Stomach (tissue), 4 donors: ENCODE data around the gene AGBL4.

Experiments
- CTCF ChIP-seq, 7 experiments: fragments of 450-650 bp in 4 of 7; fragments of 200-600 bp in 3 of 7; sonication (generic) in 3 of 7; IDR thresholded peaks; one replicate each; pipeline ENCODE4 v1.5.1; 2016 to 2019; ENCODE audit warnings: antibody characterized with exemption in 7 of 7, control low read depth in 2 of 7, mild to moderate bottlenecking in 1 of 7
- EP300 ChIP-seq: sonication (generic); formaldehyde crosslinking; IDR thresholded peaks from one replicate; pipeline ENCODE4 v1.6.1; 2017; ENCODE audit warnings: antibody characterized with exemption
- POLR2A ChIP-seq, 4 donors: fragments of 450-650 bp; IDR thresholded peaks; one replicate each; pipeline ENCODE4 v1.6.1; 2016; ENCODE audit warnings: antibody characterized with exemption in 4 of 4, control low read depth in 2 of 4, mild to moderate bottlenecking in 1 of 4, moderate library complexity in 1 of 4
- POLR2AphosphoS5 ChIP-seq, 3 donors: sonication (generic); formaldehyde crosslinking; IDR thresholded peaks; one replicate each; pipeline ENCODE4 v1.6.1; 2016; ENCODE audit warnings: antibody characterized with exemption in 3 of 3

- TF ChIP-seq CTCF (IDR thresholded peaks at IDR 0.05) (no peak), POLR2AphosphoS5 (IDR thresholded peaks at IDR 0.05) (no peak), POLR2A (IDR thresholded peaks at IDR 0.05) (no peak), EP300 (no peak)
Measured at GRCh38 chr1:48588061-48588460, 1435.7 kb downstream of the AGBL4 start.
